Adipocyte (in vitro differentiated cells): ENCODE measurements around the gene NUP210L.
A peak's percentile ranks its signal among the peaks of the same experiment; 100 is the strongest.
"Not testable (repeated sequence)": the region's sequence is repeated elsewhere in the genome, so short reads cannot be mapped to it uniquely, and the experiment has no call there.

ENCODE experiments used
- DNase-seq: peaks from one replicate; pipeline ENCODE4 v3.0.0-alpha.2; 2015; ENCODE audit warnings: low read depth
- H3K27me3 ChIP-seq: replicated peaks from 2 replicates; pipeline ENCODE4 v1.7.0; 2013; ENCODE audit warnings: mild to moderate bottlenecking, low read length, moderate library complexity; ENCODE audit not compliant: control insufficient read depth, insufficient read depth
- H3K36me3 ChIP-seq: 2 replicates; pipeline ENCODE4 v1.7.0; 2013; ENCODE audit warnings: low read length, mild to moderate bottlenecking, moderate library complexity; ENCODE audit not compliant: control insufficient read depth, insufficient read depth, severe bottlenecking
- H3K4me1 ChIP-seq: 2 replicates; pipeline ENCODE4 v1.7.0; 2013; ENCODE audit warnings: mild to moderate bottlenecking, low read length, moderate library complexity; ENCODE audit not compliant: control insufficient read depth, insufficient read depth
- H3K4me3 ChIP-seq: 2 replicates; pipeline ENCODE4 v1.7.0; 2013; ENCODE audit warnings: mild to moderate bottlenecking, low read length, moderate library complexity
- H3K9ac ChIP-seq: 2 replicates; pipeline ENCODE4 v1.7.0; 2013; ENCODE audit warnings: mild to moderate bottlenecking, low read length, moderate library complexity
- H3K9me3 ChIP-seq: 2 replicates; pipeline ENCODE4 v1.7.0; 2013; ENCODE audit warnings: mild to moderate bottlenecking, low read length, moderate library complexity; ENCODE audit not compliant: control insufficient read depth

Gene NUP210L

DNA sequence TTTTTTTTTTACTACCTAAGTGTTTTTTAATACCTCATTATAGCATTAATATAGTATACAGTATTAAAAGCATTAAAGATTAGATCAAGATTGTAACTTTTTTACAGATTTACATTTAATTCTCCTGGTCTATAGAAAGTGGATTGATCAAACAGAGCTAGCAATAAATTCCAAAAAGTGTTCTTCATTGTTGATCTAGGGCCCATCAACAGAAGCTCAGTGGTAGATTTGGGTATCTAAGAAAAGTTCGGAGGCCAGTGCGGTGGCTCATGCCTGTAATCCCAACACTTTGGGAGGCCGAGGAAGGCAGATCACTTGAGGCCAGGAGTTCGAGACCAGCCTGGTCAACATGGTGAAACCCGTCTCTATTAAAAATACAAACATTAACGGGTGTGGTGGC is 12.5 kb downstream of the NUP210L start:
- H3K9ac ChIP-seq, result no peak overlapping the region
- peaks cover 7% of the 10 kb centered on the region for H3K4me1 ChIP-seq
- H3K4me3 ChIP-seq, result no peak overlapping the region
- H3K36me3 ChIP-seq, result no peaks in the 10 kb centered on the region
- H3K27me3 ChIP-seq, result no peaks in the 10 kb centered on the region
- no peaks in the 10 kb centered on the region for H3K9me3 ChIP-seq
- DNase-seq, result no peak

DNA sequence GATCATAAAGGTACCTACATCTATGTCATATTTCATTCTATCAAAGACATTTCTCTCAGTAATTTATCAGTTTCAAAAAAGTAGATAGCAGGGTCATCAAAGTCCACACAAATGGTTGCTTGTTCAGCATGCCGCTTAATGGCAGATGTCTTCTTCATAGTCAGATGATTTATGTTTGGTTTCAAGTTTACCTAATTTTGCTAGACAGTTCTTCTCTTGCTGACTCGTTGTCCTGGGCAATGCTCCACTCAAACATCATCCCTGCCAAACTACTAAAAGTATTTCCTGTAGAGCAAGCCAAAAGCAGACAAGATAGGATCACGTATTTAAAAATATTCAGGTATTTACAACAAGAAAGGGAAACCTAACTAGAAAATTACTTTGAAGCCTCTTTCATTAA is 13.6 kb downstream of the NUP210L start:
- Histone ChIP-seq H3K9ac (no peak overlapping the region), H3K36me3 (no peaks in the 10 kb centered on the region)
- DNase-seq, result peak; percentile 25

DNA sequence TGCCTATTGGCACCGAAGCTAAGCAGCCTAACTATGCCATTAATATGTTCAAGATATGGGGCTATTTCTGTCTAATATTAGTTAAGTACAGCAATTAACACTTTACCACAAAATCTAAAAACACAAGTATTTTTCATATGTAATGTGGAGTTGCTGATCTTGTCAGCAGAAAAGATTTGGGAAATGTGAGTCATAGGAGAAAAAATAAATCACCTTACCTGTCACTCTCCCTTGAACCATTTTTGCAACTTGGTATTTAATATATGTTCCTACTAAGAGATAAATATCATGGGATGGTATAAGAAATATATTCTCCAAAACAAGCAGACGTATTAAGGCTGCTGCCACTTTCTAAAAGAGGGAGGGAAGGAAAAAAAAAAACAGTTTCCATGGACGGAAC is 17.0 kb downstream of the NUP210L start:
- DNase-seq, result no peak
- no peak overlapping the region for H3K4me3 ChIP-seq
- H3K36me3 ChIP-seq, result no peaks in the 10 kb centered on the region
- no peaks in the 10 kb centered on the region for H3K9me3 ChIP-seq
- no peak overlapping the region for H3K9ac ChIP-seq
- no peaks in the 10 kb centered on the region for H3K27me3 ChIP-seq
- peaks cover 7% of the 10 kb centered on the region for H3K4me1 ChIP-seq

More for the DNA sequence above, 13.6 kb downstream of the NUP210L start:
- Histone ChIP-seq H3K4me1 (peaks cover 7% of the 10 kb centered on the region), H3K4me3 (no peak overlapping the region), H3K27me3 (no peaks in the 10 kb centered on the region), H3K9me3 (no peaks in the 10 kb centered on the region)

GRCh38 chr1:154133256-154133655 is 21.6 kb downstream of the NUP210L start:
- Histone ChIP-seq H3K4me3 (no peak overlapping the region), H3K4me1 (peaks cover 12% of the 10 kb centered on the region), H3K9ac (no peak overlapping the region), H3K9me3 (no peaks in the 10 kb centered on the region), H3K27me3 (no peaks in the 10 kb centered on the region), H3K36me3 (no peaks in the 10 kb centered on the region)
- no peak for DNase-seq

DNA sequence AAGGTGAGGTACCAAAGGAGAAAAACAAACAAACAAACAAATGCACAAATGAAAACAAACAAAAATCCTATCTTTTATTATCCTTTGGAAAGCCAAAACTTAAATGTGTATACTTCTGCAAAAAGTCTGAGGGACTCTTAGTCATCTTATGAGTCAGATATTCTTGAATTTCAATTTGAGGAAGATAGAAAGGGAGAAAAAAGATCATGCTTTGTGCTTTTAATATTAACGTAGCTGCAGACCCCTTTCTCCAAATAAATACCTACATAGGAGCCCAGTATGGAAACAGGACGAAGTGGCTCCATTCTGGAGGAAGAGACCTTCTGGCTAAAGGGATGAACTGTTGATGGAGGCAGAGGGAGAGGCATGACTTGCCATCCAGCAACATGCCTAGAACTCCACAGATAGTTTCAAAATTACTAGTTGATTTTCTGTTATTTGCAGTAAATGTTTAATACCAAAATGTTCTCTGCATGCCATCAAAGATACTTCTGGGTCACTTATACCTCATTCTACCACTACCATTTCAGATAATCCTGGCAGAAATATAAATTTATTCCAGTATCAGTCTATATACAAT is 25.4 kb downstream of the NUP210L start:
- DNase-seq, result peak; percentile 40
- Histone ChIP-seq H3K27me3 (no peaks in the 10 kb centered on the region), H3K4me1 (peaks cover 12% of the 10 kb centered on the region), H3K9ac (no peak overlapping the region), H3K36me3 (no peaks in the 10 kb centered on the region), H3K4me3 (no peak overlapping the region), H3K9me3 (no peaks in the 10 kb centered on the region)

GRCh38 chr1:154123205-154123604 is 31.7 kb downstream of the NUP210L start:
- H3K4me3 ChIP-seq, DNase-seq, H3K4me1 ChIP-seq, H3K9me3 ChIP-seq, H3K9ac ChIP-seq, H3K36me3 ChIP-seq, H3K27me3 ChIP-seq: not testable (repeated sequence)

- H3K4me1 ChIP-seq, result no peaks in the 10 kb centered on the region
- no peak for DNase-seq
- no peak overlapping the region for H3K4me3 ChIP-seq
- no peaks in the 10 kb centered on the region for H3K9me3 ChIP-seq
- H3K27me3 ChIP-seq, result no peaks in the 10 kb centered on the region
- H3K9ac ChIP-seq, result no peak overlapping the region
- H3K36me3 ChIP-seq, result no peaks in the 10 kb centered on the region
These were observed 37.2 kb downstream of the NUP210L start for GRCh38 chr1:154117642-154118041.

DNA sequence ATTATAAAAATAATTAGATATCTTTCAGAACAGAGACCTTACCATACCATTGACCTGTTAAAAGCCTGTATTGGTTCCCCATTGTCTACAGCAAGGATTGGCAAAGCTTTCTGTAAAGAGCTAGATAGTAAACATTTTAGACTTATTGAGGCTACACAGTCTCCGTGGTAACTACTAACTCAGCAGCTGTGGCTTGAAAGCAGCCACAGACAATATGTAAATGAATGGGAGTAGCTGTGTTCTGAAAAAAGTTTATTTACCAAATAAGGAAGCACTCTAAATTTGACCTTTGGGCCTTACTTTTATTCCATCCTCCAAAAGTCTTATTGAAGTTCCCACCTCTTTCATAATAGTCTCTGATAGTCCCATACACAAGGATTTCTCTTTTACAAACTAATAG is 39.7 kb downstream of the NUP210L start:
- H3K9me3 ChIP-seq, result no peaks in the 10 kb centered on the region
- H3K4me1 ChIP-seq, result no peaks in the 10 kb centered on the region
- no peak overlapping the region for H3K9ac ChIP-seq
- no peaks in the 10 kb centered on the region for H3K27me3 ChIP-seq
- no peak overlapping the region for H3K4me3 ChIP-seq
- H3K36me3 ChIP-seq, result no peaks in the 10 kb centered on the region
- DNase-seq, result no peak

DNA sequence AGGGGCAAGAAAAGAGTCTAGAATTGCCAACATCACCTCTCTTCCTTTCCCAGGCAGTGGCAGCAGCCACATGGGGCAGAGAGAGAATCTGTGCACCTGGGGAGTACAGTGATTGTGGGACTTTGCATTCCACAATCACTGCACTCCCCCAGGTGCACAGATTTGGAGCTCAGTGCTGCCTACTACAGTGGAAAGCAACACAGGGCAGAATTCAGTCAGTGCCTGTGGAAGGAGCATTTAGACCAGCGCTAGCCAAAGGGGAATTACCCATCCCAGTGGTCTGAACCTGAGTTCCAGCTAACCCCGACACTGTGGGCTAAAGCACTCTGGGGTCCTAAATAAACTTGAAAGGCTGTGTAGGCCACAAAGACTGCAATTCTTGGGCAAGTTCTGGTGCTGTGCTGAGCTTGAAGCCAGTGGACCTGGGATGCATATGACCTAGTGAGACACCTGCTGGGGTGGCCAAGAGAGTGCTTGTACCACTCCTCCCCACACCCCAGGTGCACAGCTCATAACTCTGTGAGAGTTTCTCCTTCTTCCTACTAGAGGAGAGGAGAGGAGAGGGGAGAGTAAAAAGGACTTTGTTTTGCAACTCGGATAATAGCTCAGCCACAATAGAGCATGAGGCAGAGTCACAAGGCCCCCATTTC is 50.3 kb downstream of the NUP210L start:
- H3K9me3 ChIP-seq, result no peaks in the 10 kb centered on the region
- no peak overlapping the region for H3K4me3 ChIP-seq
- H3K36me3 ChIP-seq, result no peaks in the 10 kb centered on the region
- no peak overlapping the region for H3K9ac ChIP-seq
- DNase-seq, result no peak
- no peaks in the 10 kb centered on the region for H3K27me3 ChIP-seq
- H3K4me1 ChIP-seq, result no peaks in the 10 kb centered on the region

DNA sequence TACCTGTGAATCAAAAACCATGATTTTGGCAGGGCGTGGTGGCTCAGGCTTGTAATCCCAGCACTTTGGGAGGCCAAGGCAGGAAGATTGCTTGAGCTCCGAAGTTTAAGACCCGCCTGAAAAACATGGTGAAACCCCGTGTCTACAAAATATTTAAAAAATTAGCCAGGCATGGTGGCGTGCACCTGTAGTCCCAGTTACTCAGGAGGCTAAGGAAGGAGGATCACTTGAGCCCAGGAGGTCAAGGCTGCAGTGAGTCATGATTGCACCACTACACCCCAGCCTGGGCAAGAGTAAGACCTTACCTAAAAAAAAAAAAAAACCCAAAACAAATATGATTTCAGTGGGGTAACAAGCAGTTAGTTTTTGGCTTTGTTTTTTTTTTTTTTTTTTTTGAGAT is 54.7 kb downstream of the NUP210L start:
- not testable (repeated sequence) for H3K27me3 ChIP-seq, H3K9me3 ChIP-seq, H3K9ac ChIP-seq, H3K4me1 ChIP-seq, H3K36me3 ChIP-seq, H3K4me3 ChIP-seq, DNase-seq

DNA sequence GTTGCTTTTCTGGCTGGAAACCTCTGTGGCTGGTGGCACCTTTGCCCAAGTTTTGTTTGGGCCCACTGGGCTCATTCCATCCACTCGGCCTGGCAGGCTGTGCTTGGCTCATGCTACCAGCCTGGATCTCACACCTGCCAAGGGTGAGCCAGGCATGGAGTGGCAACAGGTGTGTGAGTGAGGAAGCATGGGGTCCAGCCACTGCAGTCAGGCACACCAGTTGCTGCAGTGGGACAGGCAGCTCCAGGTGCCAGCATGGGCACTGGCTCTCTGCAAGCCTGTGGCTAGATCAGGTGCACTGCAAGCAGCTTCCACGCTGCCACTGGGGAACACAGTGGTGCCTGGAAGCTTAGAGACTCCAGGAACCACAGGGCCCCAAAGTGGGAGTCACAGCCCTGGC is 57.0 kb downstream of the NUP210L start:
- no peaks in the 10 kb centered on the region for H3K4me1 ChIP-seq
- no peaks in the 10 kb centered on the region for H3K36me3 ChIP-seq
- H3K27me3 ChIP-seq, result no peaks in the 10 kb centered on the region
- no peaks in the 10 kb centered on the region for H3K9me3 ChIP-seq
- no peak overlapping the region for H3K9ac ChIP-seq
- no peak for DNase-seq
- no peak overlapping the region for H3K4me3 ChIP-seq
